ENCODE measurements around the gene WHRN.

Gene WHRN

DNA sequence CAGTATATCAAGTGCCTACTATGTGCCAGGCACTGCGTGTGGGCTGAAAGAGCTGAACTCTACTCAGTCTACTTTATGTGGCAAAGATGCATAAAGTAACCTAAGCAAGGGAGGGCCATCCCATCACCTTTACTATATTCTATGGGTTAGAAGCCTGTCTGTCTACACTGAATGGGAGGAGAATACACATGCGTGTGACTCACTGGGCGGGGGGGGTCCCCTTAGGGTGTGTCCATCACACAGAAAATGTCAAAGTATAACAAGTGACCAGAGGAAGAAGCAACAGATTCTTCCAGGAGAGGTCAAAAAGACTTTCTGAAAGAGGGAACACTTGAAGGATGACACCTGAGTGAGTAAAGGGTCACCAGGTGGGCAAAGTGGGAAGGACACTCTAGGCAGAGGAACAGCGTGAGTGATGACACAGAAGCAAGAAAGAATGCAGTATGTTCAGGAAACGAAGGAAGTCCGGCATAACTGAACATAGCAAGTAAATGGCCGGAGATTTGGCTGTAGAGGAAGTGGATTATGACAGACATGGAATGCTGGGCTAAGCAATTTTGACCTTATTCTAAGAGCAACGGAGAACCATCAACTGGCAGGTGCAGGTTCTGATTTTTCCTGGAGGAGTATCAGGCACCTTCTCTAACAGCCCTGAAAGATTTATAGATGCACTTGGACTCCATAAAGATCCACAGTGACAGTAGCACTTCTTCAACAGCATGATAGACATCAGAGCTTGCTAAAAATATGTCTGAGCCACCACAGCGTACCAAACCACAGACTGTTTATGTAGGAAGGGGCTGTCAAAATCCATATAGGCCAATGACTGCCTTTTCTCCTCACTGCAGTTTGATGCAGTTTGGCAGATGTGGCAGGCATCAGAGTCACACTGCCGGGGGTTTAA lies 8.0 kb upstream of the WHRN start:
- FAIRE-seq: no peak

DNA sequence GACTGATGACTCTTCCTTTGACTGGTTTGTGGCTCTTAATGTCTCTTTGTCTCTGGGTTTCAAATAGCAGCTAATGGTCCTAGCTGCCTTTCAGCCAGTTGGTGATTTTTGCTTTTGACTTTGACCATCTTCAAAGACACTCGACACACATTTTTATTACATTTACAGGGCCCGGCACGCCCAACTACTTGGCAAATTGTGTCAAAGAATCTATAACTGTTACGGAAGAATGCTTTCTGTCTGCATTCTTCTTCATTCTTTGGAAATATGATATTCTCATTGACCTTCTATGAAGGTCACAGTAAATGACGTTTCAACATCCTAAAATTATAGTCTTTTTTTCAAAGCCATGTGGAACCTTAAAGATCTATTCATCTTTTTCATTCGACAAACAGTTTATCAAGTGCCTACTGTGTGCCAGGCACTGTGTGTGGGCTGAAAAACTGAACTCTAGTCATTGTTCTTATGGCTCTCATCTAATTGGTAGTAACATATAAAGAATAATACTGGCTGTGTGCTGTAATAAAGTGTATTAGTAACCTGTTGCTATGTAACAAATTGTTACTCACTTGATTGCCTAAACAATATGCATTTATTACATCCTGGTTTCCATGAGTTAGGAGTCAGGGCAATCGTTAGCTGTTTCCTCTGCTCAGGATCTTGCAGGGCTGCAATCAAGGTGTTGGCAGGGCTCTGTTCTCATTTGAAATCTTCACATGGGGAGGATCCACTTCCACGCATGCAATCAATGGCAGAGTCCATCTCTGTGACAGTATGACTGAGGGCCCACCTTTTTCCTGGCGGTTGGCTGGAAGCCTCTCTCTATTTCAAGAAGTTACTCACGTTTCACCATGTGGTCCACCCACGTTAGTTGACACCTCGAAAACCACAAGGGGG lies 7.0 kb upstream of the WHRN start:
- no peak for FAIRE-seq

DNA sequence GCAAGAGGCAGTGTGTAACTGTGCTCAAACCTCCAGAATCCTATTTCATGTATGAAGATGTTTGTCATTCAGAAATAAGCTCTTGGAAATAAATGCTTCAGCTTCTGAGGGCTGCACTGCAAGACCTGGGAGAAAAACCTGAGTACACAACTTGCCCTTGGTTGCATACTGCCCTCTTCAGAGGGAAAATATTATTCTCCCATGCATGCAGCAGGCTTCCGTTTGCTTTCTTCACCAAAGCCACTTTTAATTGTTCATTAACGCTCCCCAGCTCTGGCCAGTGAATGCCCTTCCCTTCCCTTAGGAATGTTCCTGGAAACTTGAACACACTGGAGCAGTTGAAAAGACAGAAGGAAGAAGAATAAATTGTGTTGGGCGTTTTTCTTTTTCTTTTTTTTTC lies 2.5 kb upstream of the WHRN start:
- peak; percentile 84 for FAIRE-seq

DNA sequence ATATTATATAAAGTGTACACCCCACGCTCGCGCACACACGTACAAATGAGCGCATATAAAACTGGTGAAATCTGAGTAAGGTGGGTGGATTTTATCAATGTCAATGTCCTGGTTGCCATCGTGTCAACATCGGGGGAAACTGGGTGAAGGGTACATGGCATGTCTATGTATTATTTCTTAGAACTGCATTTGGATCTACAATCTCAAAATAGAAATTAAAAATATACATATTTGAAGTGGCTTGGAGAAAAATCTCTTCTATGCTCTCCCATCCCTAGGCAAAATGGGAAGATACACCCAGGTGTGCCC lies 763 bp upstream of the WHRN start:
- FAIRE-seq: no peak

DNA sequence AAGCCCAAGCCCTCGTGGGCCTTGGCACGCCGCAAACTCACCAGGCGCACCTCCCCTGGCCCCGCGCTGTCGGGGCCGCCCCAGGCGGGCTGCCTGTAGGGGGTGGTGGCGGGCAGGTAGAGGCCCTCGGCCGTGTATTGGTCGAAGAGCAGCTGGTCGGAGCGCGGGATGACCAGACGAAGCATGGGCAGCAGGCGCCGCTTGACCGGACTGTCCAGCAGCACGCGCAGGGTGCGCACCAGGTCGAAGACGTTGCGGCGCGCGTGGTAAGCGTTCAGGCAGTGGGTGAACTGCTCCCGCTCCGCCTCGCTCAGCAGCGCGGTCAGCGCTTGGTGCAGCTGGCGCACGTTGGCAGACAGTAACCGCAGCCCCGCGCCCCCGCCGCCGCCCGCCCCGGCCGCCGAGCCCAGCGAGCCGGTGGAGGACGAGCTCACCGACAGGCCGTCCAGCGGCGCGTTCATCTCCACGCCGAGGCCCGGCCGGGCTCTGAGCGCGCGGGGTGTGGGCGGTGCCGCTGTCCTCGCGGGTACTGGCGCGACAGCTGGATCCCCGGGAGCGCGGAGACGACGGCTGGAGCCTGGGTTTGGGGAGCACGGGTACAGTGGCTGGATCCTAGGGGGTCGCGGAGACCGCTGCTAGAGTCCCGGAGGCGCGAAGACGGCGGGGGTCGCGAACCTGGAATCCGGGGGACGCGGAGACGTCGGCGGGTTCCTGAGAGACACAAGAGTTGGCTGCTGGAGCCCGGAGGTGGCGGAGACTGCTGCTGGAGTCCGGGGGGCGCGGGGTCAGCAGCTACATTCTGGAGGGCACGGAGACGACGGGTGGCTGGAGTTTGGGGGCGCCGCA lies 709 bp downstream of the WHRN start:
- FAIRE-seq: no peak

DNA sequence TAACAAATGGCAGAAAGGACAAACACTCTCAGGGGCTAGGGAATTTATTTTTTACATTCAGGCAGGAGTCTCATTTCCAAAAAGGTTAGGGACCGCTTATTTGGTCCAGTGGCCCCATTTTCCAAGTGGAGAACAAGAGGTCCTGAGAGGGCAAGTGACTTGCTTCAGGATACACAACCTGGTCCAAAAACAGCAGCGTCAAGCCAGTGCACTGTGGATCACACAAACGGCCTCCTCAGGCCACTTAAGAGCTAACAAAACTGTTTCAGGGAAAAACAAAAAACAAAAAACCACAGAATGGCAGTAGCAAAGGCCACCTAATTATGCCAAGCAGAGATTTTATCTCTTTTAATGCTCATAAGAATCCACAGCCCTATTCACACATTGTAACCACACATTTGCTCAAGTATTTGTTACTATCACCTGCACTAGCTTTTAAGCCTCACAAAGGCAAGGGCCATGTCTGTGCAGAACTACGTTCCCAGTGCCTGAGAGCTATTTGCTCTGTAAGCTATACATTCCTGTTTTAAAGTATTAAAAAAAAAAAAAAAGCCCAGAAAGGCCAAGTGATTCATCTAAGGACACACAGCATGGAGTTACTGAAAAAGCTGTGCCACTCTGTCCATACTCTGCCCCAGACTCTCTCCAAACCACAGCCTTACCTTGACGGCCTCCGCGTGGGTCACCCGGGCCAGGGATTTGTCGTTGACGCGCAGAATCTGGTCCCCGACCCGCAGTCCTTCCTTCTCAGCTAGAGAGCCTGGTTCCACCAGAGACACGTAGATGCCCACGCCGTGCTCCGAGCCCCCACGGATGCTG lies 1.5 kb downstream of the WHRN start:
- no peak for FAIRE-seq

DNA sequence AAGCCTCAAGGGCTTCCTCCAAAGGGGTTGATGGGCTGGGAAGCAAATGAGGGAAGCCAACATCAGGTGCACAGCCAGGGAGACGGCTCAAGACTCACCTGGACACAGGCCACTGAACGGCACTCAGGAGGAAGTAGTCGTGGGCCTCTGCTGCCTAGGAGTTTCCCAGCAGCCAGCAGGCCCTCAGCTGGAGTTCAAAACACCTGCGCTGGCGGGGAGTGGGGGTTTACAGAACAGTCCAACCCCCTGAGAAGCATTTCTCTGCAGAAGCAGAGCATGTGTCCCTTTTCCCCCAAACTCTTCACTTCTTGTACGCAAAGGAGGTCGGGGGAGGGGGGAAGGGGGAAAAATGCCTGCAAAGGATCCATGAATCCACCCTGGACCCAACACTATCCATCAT lies 2.3 kb downstream of the WHRN start:
- FAIRE-seq: no peak

DNA sequence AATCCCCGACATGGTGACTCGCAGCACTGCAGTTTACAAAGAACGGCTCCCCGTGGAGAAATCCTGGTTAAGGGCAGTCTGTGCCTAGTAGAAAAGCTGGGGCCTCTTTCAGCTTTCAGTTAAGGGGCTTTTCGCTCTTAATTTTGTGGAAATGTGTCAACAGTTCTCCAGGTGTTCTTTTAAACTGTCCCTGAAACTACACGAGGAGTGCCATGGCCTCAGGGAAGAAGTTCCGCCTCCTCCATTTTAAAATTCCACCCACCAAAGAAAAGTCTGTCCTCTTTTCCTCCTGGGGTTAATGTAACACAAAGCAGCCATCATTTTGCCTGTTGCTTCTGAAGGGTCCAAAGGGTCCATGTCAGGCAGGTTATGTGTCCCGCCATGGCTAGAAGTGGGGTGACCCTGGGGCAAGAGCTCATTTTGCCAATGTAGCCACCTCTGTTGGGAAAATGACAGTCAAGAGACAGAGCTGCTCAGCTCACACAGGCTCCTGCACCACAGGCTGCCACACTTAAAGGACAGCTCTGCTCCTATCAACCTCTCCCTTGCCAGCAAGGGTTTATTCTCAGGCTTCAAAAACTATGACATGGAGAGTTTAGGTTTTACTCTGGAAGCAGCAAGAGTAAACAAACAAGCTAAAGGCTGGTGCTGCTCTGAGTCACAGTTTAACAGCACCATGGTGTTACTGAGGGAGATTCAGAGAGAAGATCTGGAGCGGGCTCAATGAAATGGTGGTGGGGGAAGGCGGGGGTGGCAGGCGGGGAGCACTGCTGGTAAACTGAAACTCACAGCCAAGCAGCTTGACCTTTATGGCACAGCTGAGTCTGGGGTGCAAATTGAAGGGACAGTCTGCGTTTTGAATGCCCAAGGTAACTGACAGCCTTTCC lies 3.2 kb downstream of the WHRN start:
- FAIRE-seq: no peak

DNA sequence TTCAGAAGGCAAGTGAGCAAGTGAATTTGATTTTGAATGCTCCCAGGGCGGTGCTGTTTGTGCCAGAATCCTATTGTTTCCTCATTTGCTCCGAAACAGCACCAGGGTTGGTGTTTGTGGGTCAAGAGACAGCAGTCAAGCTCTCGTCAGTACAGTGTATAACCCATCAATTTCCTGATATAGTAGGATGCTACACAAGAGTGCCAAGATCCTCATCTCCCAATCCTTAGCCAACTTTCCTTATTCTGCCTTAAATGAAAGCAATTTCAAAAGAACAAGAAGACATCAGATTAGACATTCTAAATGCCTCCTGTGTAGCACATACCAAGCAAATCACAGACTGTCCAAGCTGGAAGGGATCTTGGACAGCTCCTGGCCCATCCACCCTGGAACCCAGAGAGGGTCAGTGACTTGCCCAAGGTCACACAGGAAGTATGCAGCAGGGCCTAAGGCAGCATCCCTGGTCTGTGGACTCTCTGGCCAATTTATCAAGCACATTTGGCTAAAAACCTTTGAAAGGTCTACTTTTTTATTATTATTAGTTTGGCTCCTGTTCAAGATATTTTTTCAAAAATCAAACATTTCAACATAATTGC lies 4.5 kb downstream of the WHRN start:
- no peak for FAIRE-seq

DNA sequence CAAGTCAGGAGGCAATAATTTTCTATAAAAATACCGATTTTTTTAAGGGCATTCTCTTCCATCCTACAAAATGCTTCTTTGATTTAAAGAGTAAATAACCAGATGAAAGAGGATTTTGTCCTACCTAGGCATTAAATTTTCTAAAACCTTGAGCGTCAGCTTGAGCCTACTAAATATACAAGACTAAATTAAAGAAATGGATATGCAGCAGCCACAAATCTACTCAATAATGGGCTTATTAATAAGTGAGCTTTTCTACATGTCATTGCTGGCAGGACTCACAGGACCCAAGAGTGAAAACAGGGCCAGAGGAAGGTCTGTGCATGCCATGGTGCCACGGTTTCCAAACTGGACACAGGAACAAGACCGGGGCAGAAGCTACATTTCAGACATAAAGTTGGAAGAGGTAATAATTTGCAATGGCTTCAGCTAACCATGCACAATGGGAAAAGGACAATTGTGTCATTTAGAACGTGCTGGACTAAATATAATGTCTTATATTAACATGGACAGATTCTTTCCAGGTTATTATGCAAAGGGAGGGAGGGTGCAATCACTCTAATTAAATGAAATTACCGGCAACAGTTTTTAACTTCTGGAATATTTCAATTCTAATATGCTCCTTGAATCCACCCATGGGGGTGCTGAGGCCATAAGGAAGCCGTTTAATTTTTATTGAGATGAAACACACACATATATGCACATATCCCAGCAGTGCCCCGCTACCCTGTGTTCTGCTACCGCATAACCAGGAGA lies 5.2 kb downstream of the WHRN start:
- no peak for FAIRE-seq

DNA sequence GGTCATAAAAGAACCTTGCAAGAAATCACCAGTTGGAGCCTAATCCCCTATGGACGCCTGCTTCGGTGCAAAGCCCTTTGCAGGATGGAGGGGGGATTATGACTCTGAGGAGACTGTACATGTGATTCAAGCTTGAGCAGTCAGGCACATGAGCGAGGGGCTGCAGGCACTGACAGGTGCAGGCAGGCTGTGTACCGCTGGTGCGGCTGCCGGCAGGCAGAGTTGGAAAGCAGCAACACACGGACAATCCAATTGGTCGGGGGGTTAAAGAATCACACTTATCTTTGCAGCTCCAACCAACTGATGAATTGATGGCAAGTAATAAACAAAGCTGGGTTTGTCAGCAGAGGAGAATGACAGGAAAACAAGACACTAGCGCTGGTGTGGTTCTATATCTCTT lies 5.7 kb downstream of the WHRN start:
- FAIRE-seq: no peak

DNA sequence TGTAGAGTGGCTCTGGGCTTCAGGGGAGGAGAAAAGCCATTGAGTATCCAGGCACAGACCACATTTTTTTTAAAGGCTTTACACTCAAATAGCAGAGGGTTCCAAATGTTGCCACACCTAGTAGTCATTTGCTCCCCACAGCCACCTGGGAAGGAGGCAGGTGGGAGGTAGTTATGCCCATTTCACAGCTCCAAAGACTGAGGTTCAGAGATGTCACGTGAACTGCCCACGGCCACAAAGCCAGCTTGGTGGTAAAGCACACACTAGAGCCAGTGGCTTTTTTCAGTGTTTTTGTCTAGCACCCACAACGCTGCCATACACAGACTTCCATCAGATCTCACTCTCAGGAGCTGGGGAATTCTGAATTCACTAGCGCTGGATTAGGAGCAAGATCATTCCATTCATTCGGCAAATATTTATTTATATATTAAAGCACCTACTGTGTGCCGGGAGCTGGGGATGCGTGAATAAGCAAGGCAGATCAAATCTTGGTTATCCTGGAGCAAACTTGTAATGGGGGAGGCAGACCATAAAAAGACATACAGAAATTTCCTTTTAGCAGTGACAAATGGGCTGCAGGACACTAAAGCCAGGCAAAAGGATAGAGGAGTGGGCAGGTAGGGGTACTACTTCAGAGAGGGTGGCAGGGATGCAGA lies 7.4 kb downstream of the WHRN start:
- FAIRE-seq: no peak

DNA sequence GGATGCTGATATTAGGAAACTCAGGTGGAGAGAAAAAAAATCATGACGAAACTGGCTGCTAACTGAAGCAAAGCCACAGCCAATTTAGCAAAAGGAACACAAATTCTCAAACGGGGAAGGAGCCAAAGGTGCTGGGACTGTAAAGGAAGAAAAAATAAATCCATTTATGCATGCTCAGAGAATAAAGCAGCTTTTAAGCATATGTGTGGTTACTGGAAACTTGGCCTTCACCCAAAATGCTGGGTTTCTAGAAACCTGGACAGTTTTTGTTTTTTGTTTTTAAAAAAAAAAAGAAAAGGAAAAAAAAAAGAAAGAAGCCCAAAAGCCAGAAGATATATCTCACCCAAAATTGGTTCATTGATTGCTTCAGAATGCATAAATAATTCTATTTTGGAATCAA lies 8.0 kb downstream of the WHRN start:
- no peak for FAIRE-seq

DNA sequence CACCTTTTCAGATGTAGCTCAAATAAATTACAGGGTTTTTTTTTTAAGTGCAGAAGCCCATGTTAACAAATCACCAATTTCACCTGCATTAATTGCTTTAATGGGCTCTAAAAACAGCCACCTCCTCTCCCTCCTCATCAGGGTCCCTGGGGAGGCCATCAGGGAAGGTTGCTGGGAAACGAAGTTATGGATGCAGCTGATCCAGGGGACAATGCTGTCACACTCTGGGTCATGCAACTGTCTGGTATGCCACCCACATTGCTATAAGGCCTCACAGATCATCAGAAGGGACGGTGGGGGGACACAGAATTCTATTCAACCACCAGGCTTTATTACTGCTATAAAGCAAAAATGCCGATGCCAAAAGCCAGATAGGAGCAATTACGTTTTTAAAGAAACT lies 9.3 kb downstream of the WHRN start:
- no peak for FAIRE-seq

DNA sequence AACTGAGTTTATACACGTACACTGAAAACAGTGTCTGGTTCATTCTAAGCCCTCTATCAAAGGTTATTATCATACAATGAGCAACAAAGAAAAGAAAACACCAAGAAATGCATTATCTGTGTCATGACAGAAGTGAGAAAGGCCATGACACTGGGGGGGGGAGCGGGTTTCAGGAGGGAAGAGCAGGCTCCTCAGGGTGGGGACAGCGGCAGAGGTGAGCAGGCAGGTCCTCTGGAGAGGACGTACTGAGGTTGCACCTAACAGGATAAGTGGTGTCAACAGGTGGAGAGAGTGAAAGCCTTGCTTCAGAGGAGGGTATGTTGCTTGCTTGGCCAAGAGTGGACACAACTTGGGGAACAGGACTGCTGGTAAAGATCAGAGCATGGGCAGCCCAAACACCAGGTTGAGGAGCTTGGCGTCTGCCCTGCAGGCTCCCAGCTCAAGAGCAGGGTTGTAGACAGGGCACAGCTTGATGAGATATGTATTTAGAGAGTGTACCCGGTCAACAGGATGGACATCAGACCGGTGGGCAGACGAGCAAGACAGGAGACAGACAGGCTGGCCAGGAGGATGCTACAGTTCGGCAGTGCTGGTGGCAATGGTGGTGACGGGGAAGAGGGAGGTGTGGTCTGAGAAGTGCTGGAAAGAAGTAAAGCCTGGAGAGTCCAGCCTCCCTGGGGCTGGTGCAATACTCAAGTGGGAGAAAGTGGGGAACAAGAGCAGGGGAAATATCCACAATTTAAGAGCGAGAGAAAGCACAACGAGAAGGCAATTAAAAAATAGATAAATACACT lies 10.3 kb downstream of the WHRN start:
- no peak for FAIRE-seq

DNA sequence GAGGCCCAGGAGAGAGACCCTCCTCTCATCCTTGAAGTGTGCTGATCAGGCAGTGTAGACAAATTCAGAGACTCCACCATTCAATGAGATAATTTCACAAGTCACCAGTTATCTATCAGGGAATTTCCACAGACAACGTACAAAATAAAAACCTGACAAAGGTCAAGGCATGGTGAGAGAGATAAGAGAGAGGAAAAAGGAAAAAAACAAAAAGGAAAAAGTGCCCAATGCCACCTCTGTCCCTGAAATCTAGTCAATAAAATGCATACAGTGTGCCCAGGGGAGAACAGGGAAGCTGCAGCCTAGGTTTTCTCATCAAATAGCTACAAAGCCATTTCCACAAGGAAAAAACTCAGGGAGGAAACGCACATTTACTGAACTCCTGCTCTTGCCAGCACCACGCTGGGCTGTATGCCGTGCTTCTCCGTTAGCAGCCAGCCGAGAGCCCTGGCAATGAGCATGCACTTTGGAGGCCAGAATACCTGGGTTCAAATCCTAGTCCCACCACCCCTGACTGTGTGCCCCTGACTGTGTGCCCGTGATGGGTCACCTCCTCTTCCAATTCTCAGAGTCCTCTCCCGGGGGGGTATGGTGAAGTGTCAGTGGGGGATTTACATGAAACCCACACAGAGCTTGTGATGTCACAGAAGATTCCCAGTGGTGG lies 11.6 kb downstream of the WHRN start:
- FAIRE-seq: no peak

DNA sequence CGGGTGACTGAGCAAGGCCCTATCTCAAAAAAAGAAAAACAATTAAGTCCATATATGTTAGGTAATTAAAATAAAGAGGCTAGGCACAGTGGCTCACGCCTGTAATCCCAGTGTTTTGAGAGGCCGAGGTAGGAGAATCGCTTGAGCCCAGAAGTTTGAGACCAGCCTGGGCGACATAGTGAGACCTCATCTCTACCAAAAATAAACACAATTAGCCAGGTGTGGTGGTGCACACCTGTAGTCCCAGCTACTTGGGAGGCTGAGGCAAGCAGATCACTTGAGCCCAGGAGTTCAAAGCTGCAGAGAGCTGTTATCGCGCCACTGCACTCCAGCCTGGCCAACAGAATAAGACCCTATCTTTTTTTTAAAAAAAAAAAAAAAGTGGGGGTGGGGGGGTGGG lies 12.3 kb downstream of the WHRN start:
- no peak for FAIRE-seq

DNA sequence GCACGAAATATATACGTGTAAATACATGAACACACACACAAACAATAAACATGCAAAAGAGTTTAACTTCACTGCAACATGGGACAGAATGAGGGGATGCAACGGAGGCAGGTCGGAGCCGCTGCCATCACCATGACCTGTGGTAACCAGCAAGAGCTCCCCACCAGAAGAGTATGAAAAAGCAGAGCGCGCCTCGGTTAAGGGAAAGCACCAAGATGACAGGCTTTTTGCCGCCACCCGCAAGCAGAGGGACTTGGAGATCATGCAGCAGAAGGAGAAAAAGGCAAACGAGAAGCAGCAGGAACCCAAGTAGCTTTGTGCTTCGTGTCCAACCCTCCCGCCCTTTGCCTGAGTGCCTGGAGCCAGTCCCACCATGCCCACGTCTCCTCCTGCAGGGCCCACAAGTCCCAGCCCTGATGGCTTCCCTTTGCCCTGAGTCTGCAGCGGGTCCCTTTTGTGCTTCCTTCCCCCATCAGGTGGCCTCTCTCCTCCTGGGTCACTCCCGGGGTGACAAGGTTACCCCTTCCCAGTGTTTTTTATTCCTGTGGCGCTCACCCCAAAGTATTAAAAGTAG lies 13.8 kb downstream of the WHRN start:
- no peak for FAIRE-seq

Data from G401.6 (cell line).